ENCODE data around the gene LYST.
"Not testable (repeated sequence)": the region's sequence is repeated elsewhere in the genome, so short reads cannot be mapped to it uniquely, and the experiment has no call there.

The LYST gene

GRCh38 chr1:235866205-235866912 lies at the start of gene LYST:
Gene LYST, minus strand, starts transcription at chr1:235866906. Its CDS starts 36,489 bp downstream, at chr1:235830417.
- peak in 1 of 2 donors; percentile 45 for DNase-seq (ENCODE audit: low read depth in 2 of 2)

- DNase-seq (ENCODE audit: low read depth in 2 of 2), result not testable (repeated sequence)
Observed at GRCh38 chr1:235915489-235915888, 48.8 kb upstream of the LYST start.

- no peak for DNase-seq (ENCODE audit: low read depth in 2 of 2)
Observed at GRCh38 chr1:235913311-235913710, 46.6 kb upstream of the LYST start.

- no peak for DNase-seq (ENCODE audit: low read depth in 2 of 2)
Observed at GRCh38 chr1:235911876-235912275, 45.2 kb upstream of the LYST start.

- DNase-seq (ENCODE audit: low read depth in 2 of 2), result no peak
Observed at GRCh38 chr1:235911300-235911662, 44.6 kb upstream of the LYST start.

- no peak for DNase-seq (ENCODE audit: low read depth in 2 of 2)
Observed at GRCh38 chr1:235910357-235911299, 43.9 kb upstream of the LYST start.

- DNase-seq (ENCODE audit: low read depth in 2 of 2), result no peak
Observed at GRCh38 chr1:235908742-235909520, 42.2 kb upstream of the LYST start.

- DNase-seq (ENCODE audit: low read depth in 2 of 2), result no peak
Observed at GRCh38 chr1:235907897-235908240, 41.2 kb upstream of the LYST start.

GRCh38 chr1:235907187-235907896 lies 40.6 kb upstream of the LYST start:
- no peak for DNase-seq (ENCODE audit: low read depth in 2 of 2)

- DNase-seq (ENCODE audit: low read depth in 2 of 2), result no peak
Observed at GRCh38 chr1:235906436-235906835, 39.7 kb upstream of the LYST start.

- not testable (repeated sequence) for DNase-seq (ENCODE audit: low read depth in 2 of 2)
Observed at GRCh38 chr1:235903809-235904208, 37.1 kb upstream of the LYST start.

- no peak for DNase-seq (ENCODE audit: low read depth in 2 of 2)
Observed at GRCh38 chr1:235902677-235903542, 36.2 kb upstream of the LYST start.

GRCh38 chr1:235901461-235901860 lies 34.8 kb upstream of the LYST start:
- DNase-seq (ENCODE audit: low read depth in 2 of 2), result no peak

- no peak for DNase-seq (ENCODE audit: low read depth in 2 of 2)
Observed at GRCh38 chr1:235898126-235898525, 31.4 kb upstream of the LYST start.

GRCh38 chr1:235893840-235894239 lies 27.1 kb upstream of the LYST start:
- no peak for DNase-seq (ENCODE audit: low read depth in 2 of 2)

GRCh38 chr1:235892734-235893413 lies 26.2 kb upstream of the LYST start:
- DNase-seq (ENCODE audit: low read depth in 2 of 2), result no peak

GRCh38 chr1:235892202-235892601 lies 25.5 kb upstream of the LYST start:
- no peak for DNase-seq (ENCODE audit: low read depth in 2 of 2)

- DNase-seq (ENCODE audit: low read depth in 2 of 2), result peak in 1 of 2 donors; percentile 49
Observed at GRCh38 chr1:235888119-235888643, 21.5 kb upstream of the LYST start.

GRCh38 chr1:235887676-235888075 lies 21.0 kb upstream of the LYST start:
- no peak for DNase-seq (ENCODE audit: low read depth in 2 of 2)

Data from activated CD8-positive, alpha-beta memory T cell treated with anti-CD3 and anti-CD28 coated beads for 4 hours (primary cell).